ENCODE data around the gene NBPF9. TPM values are rescaled to one million over a fixed set of nuclear protein-coding genes. Genes with fewer than 3 reads are reported as not detected.
"Not testable (repeated sequence)": the region's sequence is repeated elsewhere in the genome, so short reads cannot be mapped to it uniquely, and the experiment has no call there.

Gene NBPF9
- 4.2 TPM for total RNA-seq
- long read RNA-seq, partial matches to known transcripts = 1 of 4 reads
- long read RNA-seq, other reads (novel, unspliced or antisense) = 3 of 4 reads

- intact Hi-C loops (cut with DNase I) = not testable (repeated sequence)
- DNase-seq (ENCODE audit: missing footprints) (peak; percentile 75), ATAC-seq (peak; percentile 100)
Measured at GRCh38 chr1:149103109-149104081, at the start of gene NBPF9. Gene NBPF9, minus strand, starts transcription at chr1:149103551. Its CDS starts 21,412 bp downstream, at chr1:149082139.

- intact Hi-C loops (cut with DNase I); DNase-seq (ENCODE audit: missing footprints); ATAC-seq: not testable (repeated sequence)
Measured at GRCh38 chr1:149149909-149150308, 46.6 kb upstream of the NBPF9 start.

DNA sequence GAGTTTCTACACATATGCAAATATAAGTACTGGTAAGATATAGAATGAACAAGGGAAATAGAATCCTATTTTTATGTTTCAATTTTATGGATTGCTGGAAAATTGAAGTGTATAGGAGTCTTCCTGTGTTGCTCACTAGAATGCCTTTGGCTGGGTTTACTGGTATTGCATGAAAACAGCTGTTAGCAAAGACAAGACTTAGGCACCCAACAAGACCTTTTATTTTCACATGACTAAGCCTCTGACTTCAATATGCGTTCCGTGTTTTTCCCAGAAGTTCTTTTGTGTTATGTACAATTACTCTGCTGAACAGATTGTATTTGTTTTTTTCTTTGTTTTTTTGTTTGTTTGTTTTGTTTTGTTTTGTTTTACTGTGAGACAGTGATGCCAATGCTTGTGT lies 34.2 kb upstream of the NBPF9 start:
- DNase-seq (ENCODE audit: missing footprints); ATAC-seq; intact Hi-C loops (cut with DNase I): not testable (repeated sequence)

DNA sequence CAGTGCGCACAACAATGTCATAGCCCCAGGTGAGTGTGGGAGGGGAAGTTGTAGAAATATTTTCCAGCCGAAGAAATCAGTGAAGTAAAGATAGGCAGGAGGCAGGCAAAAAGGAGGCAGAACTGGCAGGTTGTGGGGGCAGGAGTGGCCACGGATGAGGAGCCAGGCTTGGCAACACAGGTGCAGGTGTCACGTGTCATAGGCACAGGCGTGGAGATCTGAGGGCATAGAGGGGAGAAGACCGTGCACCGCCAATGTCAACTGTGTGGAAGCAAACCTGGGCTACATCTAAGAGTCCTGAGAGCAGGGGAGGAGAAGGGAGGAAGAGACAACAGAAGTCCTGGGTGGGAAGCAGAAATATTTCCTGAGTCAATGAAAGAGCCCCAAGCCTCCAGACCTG lies 27.6 kb upstream of the NBPF9 start:
- intact Hi-C loops (cut with DNase I); ATAC-seq; DNase-seq (ENCODE audit: missing footprints): not testable (repeated sequence)

GRCh38 chr1:149129245-149129644 lies 25.9 kb upstream of the NBPF9 start:
- ATAC-seq; DNase-seq (ENCODE audit: missing footprints); intact Hi-C loops (cut with DNase I): not testable (repeated sequence)

DNA sequence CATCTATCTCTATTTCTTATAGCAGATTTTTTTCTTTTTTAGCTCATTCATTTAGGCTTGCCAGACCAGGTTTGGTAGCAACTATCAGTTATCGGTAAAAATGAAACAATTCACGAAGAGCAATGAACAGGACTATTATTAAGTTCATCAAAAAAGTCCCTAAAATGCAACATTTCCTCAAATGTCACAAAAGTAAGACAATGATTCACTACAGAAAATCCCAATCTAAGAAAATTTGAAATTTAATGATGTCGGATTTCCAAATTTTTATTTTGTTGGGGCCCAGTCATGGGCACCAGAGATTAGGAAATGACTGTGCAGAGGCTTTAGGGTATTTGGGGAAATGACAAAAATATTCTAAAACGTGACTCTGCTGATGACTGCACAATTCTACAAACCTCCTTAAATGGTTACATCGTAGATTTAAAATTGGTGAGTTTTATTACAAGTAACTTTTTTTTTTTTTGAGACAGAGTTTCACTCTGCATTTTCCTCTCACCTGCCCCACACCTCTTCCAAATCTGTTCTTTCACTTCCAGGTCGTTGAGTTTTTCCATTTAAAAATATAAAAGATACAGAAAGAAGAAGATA lies 23.3 kb upstream of the NBPF9 start:
- DNase-seq (ENCODE audit: missing footprints); intact Hi-C loops (cut with DNase I); ATAC-seq: not testable (repeated sequence)

- DNase-seq (ENCODE audit: missing footprints); intact Hi-C loops (cut with DNase I); ATAC-seq: not testable (repeated sequence)
Measured at GRCh38 chr1:149123948-149124926, 20.9 kb upstream of the NBPF9 start.

- intact Hi-C loops (cut with DNase I); DNase-seq (ENCODE audit: missing footprints); ATAC-seq: not testable (repeated sequence)
Measured at GRCh38 chr1:149112828-149113227, 9.5 kb upstream of the NBPF9 start.

DNA sequence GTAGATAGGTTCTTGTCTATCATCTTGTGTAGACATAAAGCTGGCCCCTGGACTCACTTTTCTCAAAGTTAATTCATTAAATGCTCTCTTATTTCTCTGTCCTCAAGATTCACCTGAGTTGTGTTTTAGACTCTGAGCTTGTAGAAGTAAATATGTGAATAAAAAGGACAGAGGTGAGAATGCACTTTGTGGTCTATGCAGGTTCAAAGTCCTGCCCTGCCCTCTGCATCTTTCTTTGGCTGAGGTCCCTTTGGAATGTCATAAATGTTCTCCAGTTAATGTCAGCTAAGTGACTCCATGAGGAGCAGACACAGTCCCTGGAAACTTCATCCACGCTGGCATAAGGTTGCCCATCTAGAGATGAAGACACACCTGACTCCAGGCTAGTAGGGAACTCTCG lies 7.0 kb upstream of the NBPF9 start:
- DNase-seq (ENCODE audit: missing footprints); intact Hi-C loops (cut with DNase I); ATAC-seq: not testable (repeated sequence)

DNA sequence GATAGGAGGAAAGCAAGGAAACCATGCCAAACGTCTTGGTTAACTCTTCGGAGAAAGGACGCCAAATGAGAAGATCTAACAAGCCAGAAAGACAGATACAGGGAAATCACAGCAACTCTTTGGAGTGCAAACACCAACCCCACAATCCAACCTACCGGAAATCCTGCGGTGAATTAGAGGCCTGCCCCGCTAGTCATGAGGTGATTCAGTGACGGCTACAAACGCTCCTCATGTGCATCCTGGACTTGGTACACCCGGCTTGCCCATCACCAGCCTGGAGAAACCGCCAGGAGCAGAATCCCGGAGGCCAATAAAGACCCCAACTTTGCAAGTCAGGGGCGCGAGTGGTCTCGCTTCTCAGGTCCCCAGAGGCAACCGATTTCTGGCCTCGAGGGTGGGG lies 777 bp downstream of the NBPF9 start:
- intact Hi-C loops (cut with DNase I); DNase-seq (ENCODE audit: missing footprints): not testable (repeated sequence)
- ATAC-seq = peak; percentile 53

DNA sequence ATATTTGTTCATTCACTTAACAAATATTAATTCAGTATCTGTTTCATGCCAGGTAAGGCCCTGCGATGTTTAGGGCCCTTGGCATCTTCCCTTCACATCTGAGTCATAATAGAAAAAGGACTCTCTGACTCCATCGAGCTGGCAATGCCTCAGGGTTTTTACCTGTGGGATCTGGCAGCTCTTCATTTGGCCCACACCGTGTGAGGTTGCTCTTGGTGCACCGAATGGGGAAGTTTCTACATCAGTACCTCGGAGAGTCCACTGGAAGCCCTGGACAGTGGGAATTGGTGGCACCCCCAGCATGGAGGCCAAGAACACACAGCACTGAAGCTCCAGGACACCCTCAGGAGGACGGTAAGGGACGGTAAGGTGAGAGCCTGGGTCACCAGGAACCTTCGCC lies 5.1 kb downstream of the NBPF9 start:
- intact Hi-C loops (cut with DNase I); ATAC-seq: not testable (repeated sequence)

GRCh38 chr1:149093155-149093554 lies 10.2 kb downstream of the NBPF9 start:
- not testable (repeated sequence) for DNase-seq (ENCODE audit: missing footprints)

More for the DNA sequence above, 5.1 kb downstream of the NBPF9 start:
- DNase-seq (ENCODE audit: missing footprints) = not testable (repeated sequence)

DNA sequence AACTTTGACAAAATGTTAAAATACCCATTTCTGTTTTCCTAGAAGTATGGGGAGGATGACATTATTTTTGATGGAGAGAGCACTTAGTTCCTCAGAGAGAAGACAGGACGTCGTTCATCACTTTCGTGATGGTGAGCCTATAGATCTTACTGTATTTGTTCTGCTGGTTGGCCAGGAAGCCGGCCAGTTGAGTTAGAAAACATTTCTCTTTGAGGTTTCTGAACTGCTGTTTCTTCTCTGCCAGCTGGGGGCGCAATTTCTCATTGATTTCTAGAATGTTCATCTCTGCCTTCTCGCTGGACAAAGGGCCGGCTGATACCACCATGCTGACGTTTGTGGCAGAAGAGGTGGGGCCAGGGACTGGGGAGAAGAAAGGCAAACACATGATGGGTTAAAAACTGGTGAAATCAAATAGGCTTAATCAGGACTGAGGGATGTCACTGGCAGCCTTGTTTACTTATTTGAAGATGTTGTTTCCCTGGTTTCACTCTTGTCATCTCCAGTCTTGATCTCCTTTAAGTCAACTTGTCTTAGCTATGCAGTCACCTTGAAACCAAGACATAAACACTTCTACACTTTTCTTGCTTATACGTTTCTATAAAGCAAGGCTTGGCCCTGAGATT lies 27.7 kb downstream of the NBPF9 start:
- intact Hi-C loops (cut with DNase I); ATAC-seq; DNase-seq (ENCODE audit: missing footprints): not testable (repeated sequence)

More at GRCh38 chr1:149093155-149093554, 10.2 kb downstream of the NBPF9 start:
- intact Hi-C loops (cut with DNase I); ATAC-seq: not testable (repeated sequence)

- ATAC-seq; intact Hi-C loops (cut with DNase I); DNase-seq (ENCODE audit: missing footprints): not testable (repeated sequence)
Measured at GRCh38 chr1:149064611-149065010, 38.7 kb downstream of the NBPF9 start.

GRCh38 chr1:149043056-149043455 lies 60.3 kb downstream of the NBPF9 start:
- peak; percentile 39 for DNase-seq (ENCODE audit: missing footprints)
- intact Hi-C loops (cut with DNase I); ATAC-seq: not testable (repeated sequence)

- intact Hi-C loops (cut with DNase I); DNase-seq (ENCODE audit: missing footprints); ATAC-seq: not testable (repeated sequence)
Measured at GRCh38 chr1:149033916-149034315, 69.4 kb downstream of the NBPF9 start.

DNA sequence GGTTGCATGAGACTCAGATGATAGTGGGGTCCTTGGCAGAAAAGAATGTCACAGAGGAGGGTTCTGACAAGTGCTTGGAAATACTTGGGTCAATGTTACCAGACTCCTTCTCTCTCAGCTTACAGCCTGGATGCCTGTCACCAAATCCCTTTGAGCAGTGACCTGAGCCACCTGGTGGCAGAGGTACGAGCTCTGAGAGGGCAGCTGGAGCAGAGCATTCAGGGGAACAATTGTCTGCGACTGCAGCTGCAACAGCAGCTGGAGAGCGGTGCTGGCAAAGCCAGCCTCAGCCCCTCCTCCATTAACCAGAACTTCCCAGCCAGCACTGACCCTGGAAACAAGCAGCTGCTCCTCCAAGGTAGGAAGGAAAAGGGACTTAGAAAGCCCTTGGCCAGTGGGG lies 79.0 kb downstream of the NBPF9 start:
- DNase-seq (ENCODE audit: missing footprints); ATAC-seq; intact Hi-C loops (cut with DNase I): not testable (repeated sequence)

Data from Right ventricle myocardium inferior (tissue), 1 donor.